Stimulated activated CD8-positive, alpha-beta memory T cell treated with anti-CD3 and anti-CD28 coated beads, Interleukin-12 subunit alpha, Interleukin-12 subunit beta, amount 100 ng/mL, for 4 hours (primary cell): ENCODE data around the gene FSHB.
A peak's percentile ranks its signal among the peaks of the same experiment; 100 is the strongest.
"Not testable (repeated sequence)": the region's sequence is repeated elsewhere in the genome, so short reads cannot be mapped to it uniquely, and the experiment has no call there.

Experiments used
- DNase-seq: peaks from one replicate; pipeline ENCODE4 v3.0.0-alpha.2; 2020; ENCODE audit warnings: low read depth

The FSHB gene

GRCh38 chr11:30230714-30231113, at the start of gene FSHB:
TSS of gene FSHB (plus strand) at chr11:30231014. CDS start at chr11:30231903, 889 bp downstream.
- DNase-seq, result no peak

DNA sequence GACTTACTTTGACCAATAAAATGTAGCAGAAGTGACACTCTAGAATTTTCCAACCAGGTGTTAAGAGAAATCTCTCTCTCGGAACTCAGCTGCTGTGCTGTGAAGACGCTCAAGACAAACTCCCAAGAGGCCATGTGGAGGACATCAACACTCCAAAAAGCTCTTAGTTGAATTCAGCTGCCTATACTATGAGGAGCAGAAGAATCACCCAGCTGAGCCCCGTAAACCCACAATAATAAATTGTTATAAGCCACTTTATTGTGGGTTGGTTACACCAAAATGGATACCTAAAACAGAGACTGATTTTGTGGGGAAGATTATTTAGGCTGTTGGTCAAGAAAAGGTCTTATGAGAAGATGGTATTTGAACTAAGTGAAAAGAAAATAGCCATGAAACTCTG, 44.1 kb upstream of the FSHB start:
- no peak for DNase-seq

DNA sequence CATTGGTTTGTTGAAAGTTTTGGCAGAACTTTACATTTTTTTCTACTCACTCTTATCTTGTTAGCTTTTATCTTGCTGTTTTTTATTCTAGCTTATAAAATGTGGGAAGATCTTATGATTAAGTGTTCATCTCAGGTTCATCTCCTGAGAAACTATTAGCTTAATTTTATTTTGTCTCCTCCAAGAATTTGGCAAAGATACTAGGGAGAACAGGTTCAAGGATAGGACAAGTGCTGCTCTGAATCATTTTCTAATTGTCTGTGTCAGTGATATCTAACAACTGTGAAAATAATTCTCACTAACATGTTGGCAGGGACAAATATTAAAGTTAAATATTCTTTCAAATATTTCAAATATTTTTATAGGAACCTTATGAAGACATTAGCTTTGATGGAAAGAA, 38.2 kb upstream of the FSHB start:
- DNase-seq, result no peak

- DNase-seq, result peak; percentile 7
Measured at GRCh38 chr11:30196400-30197206, 34.2 kb upstream of the FSHB start.

DNA sequence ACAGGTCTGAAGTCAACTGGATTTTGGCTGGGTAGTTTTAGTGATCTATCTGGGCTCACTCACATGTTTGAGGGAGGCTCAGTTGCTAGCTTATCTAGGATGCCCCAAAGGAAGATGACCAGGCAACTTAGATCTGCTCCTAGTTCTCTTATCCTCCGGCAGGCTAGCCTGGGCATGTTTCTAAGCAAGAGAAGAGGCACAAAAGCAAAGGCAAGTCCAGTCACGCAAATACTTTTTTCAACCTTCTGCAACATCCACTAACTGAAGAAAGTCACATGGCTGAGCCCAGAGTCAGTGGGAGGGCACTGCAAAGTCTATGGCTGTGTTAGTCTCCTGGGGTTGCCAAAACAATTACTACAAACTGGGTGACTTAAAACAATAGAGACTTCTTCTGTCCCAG, 32.9 kb upstream of the FSHB start:
- DNase-seq, result no peak

- not testable (repeated sequence) for DNase-seq
Measured at GRCh38 chr11:30202989-30203388, 27.8 kb upstream of the FSHB start.

GRCh38 chr11:30203850-30204249, 27.0 kb upstream of the FSHB start:
- DNase-seq, result no peak

DNA sequence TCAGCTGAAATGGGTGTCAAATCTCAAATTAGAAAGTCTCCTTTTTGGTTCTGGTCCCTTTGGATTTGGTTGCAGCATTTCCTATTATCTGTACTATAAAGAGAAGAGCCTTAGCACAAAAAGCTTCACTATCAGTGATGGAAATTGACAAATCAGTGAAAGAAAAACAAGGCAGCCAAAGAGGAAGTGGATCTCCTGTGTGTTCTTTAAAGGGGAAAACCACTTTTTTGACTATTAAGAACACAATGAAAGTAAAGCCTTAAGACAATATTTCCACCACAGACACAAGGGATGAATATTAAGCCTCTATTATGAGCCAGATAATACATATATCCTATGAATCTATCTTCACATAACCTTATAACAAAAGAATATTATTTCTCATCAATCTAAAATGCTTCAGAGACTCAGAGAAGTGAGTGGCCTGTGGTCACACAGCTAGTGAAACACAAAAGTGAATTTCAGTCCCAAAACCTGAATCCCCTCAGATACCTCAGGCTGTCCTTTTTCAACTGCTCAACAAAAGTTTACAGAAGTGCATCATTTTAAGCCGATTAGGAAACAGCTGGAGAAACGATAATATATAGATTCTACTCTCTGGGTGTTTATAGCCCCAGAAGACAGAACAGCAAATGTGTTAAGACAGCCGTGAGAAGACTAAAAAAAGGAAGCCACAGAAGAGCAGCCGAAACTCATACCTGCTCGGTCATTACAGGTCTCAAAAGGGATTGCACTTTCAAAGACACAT, 24.4 kb upstream of the FSHB start:
- no peak for DNase-seq

- no peak for DNase-seq
Measured at GRCh38 chr11:30210357-30210756, 20.5 kb upstream of the FSHB start.

- no peak for DNase-seq
Measured at GRCh38 chr11:30216534-30216933, 14.3 kb upstream of the FSHB start.

- no peak for DNase-seq
Measured at GRCh38 chr11:30218278-30218677, 12.5 kb upstream of the FSHB start.

- DNase-seq, result no peak
Measured at GRCh38 chr11:30225642-30226041, 5.2 kb upstream of the FSHB start.

DNA sequence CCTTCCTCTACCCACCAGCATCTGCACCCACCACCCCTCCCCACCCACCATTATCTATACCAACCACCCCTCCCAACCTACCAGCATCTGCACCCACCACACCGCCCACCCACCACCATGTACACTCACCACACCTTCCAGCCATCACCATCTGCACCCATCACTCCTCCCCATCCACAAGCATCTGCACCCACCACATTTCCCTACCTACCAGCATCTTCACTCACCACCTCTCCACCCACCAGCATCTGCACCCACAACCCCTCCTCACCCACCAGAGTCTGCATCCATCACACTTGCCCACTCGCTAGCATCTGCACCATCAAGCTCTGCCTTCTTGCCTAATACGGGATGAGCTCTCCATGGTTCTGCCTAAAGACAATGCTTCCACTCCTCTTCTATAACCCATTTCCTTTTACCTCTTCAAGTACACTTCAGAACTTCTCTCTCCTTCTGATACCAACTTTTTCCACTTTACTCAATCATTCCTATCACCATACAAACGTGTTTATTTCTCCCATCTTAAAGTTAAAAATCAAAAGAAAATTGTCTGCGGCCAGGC, 2.4 kb upstream of the FSHB start:
- DNase-seq, result no peak

GRCh38 chr11:30239025-30239424, 8.2 kb downstream of the FSHB start:
- DNase-seq, result no peak

- no peak for DNase-seq
Measured at GRCh38 chr11:30244265-30244664, 13.5 kb downstream of the FSHB start.

- no peak for DNase-seq
Measured at GRCh38 chr11:30245621-30246020, 14.8 kb downstream of the FSHB start.

- DNase-seq, result no peak
Measured at GRCh38 chr11:30254307-30255298, 23.8 kb downstream of the FSHB start.

DNA sequence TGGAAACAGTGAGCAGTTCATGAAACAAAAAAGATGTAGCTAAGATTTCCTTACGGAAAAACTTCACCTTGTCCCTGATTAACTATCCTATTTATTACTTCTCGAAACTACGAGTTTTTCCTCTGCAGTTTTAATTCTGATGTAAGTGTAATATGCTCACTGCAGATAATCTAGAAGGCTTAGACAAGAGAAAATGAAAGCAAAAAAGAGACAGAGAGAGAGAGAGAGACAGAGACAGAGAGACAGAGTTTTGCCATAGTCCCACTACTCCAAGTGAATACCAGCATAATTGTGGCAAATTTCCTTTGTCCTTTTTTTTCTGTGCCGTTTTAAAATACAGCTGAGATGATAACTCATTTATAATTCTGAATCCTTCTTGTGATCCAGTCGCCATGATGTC, 24.8 kb downstream of the FSHB start:
- no peak for DNase-seq

DNA sequence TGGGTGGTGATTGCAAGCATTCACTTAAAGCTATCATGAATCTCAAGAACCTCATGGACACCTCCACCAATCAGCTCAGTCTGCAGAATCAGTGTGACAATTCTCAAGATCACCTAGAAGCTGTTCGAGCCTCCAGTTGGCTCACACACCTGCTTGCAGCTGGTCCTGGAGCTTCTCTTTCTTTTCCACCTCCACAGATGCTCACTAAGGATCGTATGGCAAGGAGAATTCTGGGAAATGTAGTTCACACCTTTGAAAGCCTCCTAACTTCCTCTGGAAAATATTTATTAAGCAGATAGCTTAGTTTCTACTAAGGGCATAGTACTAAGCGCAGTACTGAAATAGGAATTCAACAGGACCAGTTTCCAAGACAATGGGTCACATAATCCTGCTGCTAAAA, 26.2 kb downstream of the FSHB start:
- DNase-seq, result no peak

GRCh38 chr11:30258679-30259078, 27.9 kb downstream of the FSHB start:
- no peak for DNase-seq

- no peak for DNase-seq
Measured at GRCh38 chr11:30260813-30261212, 30.0 kb downstream of the FSHB start.

GRCh38 chr11:30261821-30262220, 31.0 kb downstream of the FSHB start:
- no peak for DNase-seq
